MM.1S (cell line): ENCODE data around the gene CPAMD8.

Source experiments
- DNase-seq: peaks from one replicate; pipeline ENCODE4 v3.0.0-alpha.2; 2015
- H2AFZ ChIP-seq: fragments of 300-600 bp; sonication (generic); 2 replicates; pipeline ENCODE4 v1.6.0; 2016; ENCODE audit warnings: antibody characterized with exemption, low read length
- H3F3A ChIP-seq: fragments of 300-600 bp; sonication (generic); 2 replicates; pipeline ENCODE4 v1.6.1; 2016; ENCODE audit warnings: mild to moderate bottlenecking, antibody characterized with exemption, low read length, moderate library complexity, mixed read lengths; ENCODE audit not compliant: insufficient read depth
- H3K27ac ChIP-seq: fragments of 300-600 bp; sonication (generic); 2 replicates; pipeline ENCODE4 v1.5.1; 2016; ENCODE audit warnings: mild to moderate bottlenecking, low read length
- H3K27me3 ChIP-seq: fragments of 300-600 bp; sonication (generic); replicated peaks from 2 replicates; pipeline ENCODE4 v1.6.0; 2016; ENCODE audit warnings: low read length; ENCODE audit not compliant: insufficient read depth
- H3K36me3 ChIP-seq: fragments of 300-600 bp; sonication (generic); replicated peaks from 2 replicates; pipeline ENCODE4 v1.6.1; 2016; ENCODE audit warnings: mild to moderate bottlenecking, low read length, mixed read lengths; ENCODE audit not compliant: insufficient read depth
- H3K4me1 ChIP-seq: fragments of 300-600 bp; sonication (generic); 2 replicates; pipeline ENCODE4 v1.6.1; 2016; ENCODE audit warnings: low read length, mixed read lengths
- H3K4me2 ChIP-seq: fragments of 300-600 bp; sonication (generic); 2 replicates; pipeline ENCODE4 v1.6.0; 2016; ENCODE audit warnings: low read depth, low read length
- H3K4me3 ChIP-seq: fragments of 300-600 bp; sonication (generic); 2 replicates; pipeline ENCODE4 v1.5.1; 2016; ENCODE audit warnings: low read length, mixed read lengths
- H3K79me2 ChIP-seq: fragments of 300-600 bp; sonication (generic); 2 replicates; pipeline ENCODE4 v1.6.1; 2016; ENCODE audit warnings: mixed run types, low read length, mixed read lengths
- H3K9ac ChIP-seq: fragments of 300-600 bp; sonication (generic); 2 replicates; pipeline ENCODE4 v1.6.1; 2016; ENCODE audit warnings: low read length, mixed read lengths
- H3K9me2 ChIP-seq: fragments of 300-600 bp; sonication (generic); replicated peaks from 2 replicates; pipeline ENCODE4 v1.6.1; 2016; ENCODE audit warnings: mild to moderate bottlenecking, low read length, mixed read lengths; ENCODE audit not compliant: insufficient read depth
- H3K9me3 ChIP-seq: fragments of 300-600 bp; sonication (generic); replicated peaks from 2 replicates; pipeline ENCODE4 v1.6.1; 2016; ENCODE audit warnings: mild to moderate bottlenecking, low read length, mixed read lengths; ENCODE audit not compliant: insufficient read depth
- H4K20me1 ChIP-seq: fragments of 300-600 bp; sonication (generic); 2 replicates; pipeline ENCODE4 v1.6.1; 2016; ENCODE audit warnings: mild to moderate bottlenecking, low read length, moderate library complexity, mixed read lengths; ENCODE audit not compliant: insufficient read depth
- CTCF ChIP-seq: fragments of 300-600 bp; sonication (generic); IDR thresholded peaks from 2 replicates; pipeline ENCODE4 v1.5.1; 2016; ENCODE audit warnings: antibody characterized with exemption, low read length, mixed read lengths
- EZH2 ChIP-seq: fragments of 300-600 bp; sonication (generic); optimal IDR thresholded peaks from 2 replicates; pipeline ENCODE3; 2017; ENCODE audit warnings: low read depth, mild to moderate bottlenecking, antibody characterized with exemption, low read length, mixed read lengths
- EZH2phosphoT487 ChIP-seq: fragments of 300-600 bp; sonication (generic); IDR thresholded peaks from 2 replicates; pipeline ENCODE4 v1.6.1; 2018; ENCODE audit warnings: antibody characterized with exemption, low read length

The CPAMD8 gene

GRCh38 chr19:16888629-16889365 lies 137.8 kb downstream of the CPAMD8 start, which contains the start of gene F2RL3:
Gene F2RL3, plus strand, starts transcription at chr19:16888999. Its CDS starts 191 bp downstream, at chr19:16889190.
- H3K9me3 ChIP-seq: no peaks in the 10 kb centered on the region
- TF ChIP-seq EZH2: no peak
- no peak for TF ChIP-seq EZH2phosphoT487
- TF ChIP-seq CTCF: no peak
- H3K9me2 ChIP-seq: no peaks in the 10 kb centered on the region
- peak within 1 kb of the TSS; percentile 33; the same call in 1 of the 2 replicates for H3K27ac ChIP-seq
- H3K4me1 ChIP-seq: peaks cover 37% of the 10 kb centered on the region
- H3K4me3 ChIP-seq: peak within 1 kb of the TSS; percentile 48
- H3K36me3 ChIP-seq: no peaks in the 10 kb centered on the region
- no peaks in the 10 kb centered on the region for H3K79me2 ChIP-seq
- DNase-seq: peak; percentile 78
- peaks cover under 1% of the 10 kb centered on the region; the same call in 1 of the 2 replicates for H3F3A ChIP-seq
- H2AFZ ChIP-seq: peak within 1 kb of the TSS; percentile 75
- no peaks in the 10 kb centered on the region for H4K20me1 ChIP-seq
- no peaks in the 10 kb centered on the region for H3K27me3 ChIP-seq
- peak within 1 kb of the TSS; percentile 41; the same call in 1 of the 2 replicates for H3K9ac ChIP-seq
- peak within 1 kb of the TSS; percentile 76 for H3K4me2 ChIP-seq

- Histone ChIP-seq H3K27ac (no peak overlapping the region), H3K36me3 (no peaks in the 10 kb centered on the region), H3K4me3 (no peak overlapping the region), H4K20me1 (no peaks in the 10 kb centered on the region), H3K4me1 (peaks cover 40% of the 10 kb centered on the region), H3K27me3 (no peaks in the 10 kb centered on the region), H3K9me2 (no peaks in the 10 kb centered on the region), H3K79me2 (no peaks in the 10 kb centered on the region), H3F3A (peaks cover 7% of the 10 kb centered on the region; the same call in 1 of the 2 replicates), H3K9me3 (no peaks in the 10 kb centered on the region), H3K4me2 (no peak overlapping the region), H3K9ac (no peak overlapping the region), H2AFZ (no peak overlapping the region)
- no peak for TF ChIP-seq CTCF
- no peak for TF ChIP-seq EZH2phosphoT487
- no peak for TF ChIP-seq EZH2
- DNase-seq: no peak
These were observed 139.0 kb downstream of the CPAMD8 start for GRCh38 chr19:16887353-16888265.

GRCh38 chr19:16886305-16886880 lies 140.2 kb downstream of the CPAMD8 start:
- H3K79me2 ChIP-seq: no peaks in the 10 kb centered on the region
- H3K4me2 ChIP-seq: no peak overlapping the region
- H3K4me3 ChIP-seq: no peak overlapping the region
- H3K27ac ChIP-seq: no peak overlapping the region
- no peaks in the 10 kb centered on the region for H3K36me3 ChIP-seq
- no peaks in the 10 kb centered on the region for H4K20me1 ChIP-seq
- no peak overlapping the region for H3K9ac ChIP-seq
- peaks cover 40% of the 10 kb centered on the region for H3K4me1 ChIP-seq
- no peak for TF ChIP-seq EZH2phosphoT487
- no peak for TF ChIP-seq EZH2
- TF ChIP-seq CTCF: no peak
- H2AFZ ChIP-seq: no peak overlapping the region
- H3K27me3 ChIP-seq: no peaks in the 10 kb centered on the region
- DNase-seq: no peak
- H3F3A ChIP-seq: peaks cover 7% of the 10 kb centered on the region; the same call in 1 of the 2 replicates
- no peaks in the 10 kb centered on the region for H3K9me3 ChIP-seq
- H3K9me2 ChIP-seq: no peaks in the 10 kb centered on the region
